GM12878 (cell line): ENCODE results near the gene GK2.

Experiments used
- ASH2L ChIP-seq: fragments of 300-600, 200-600 bp; sonication (generic); IDR thresholded peaks from 2 replicates; pipeline ENCODE4 v1.6.1; 2017; ENCODE audit warnings: low read depth, mild to moderate bottlenecking, borderline replicate concordance
- ELK1 ChIP-seq: IDR thresholded peaks from 2 replicates; pipeline ENCODE4 v1.6.1; 2012; ENCODE audit warnings: low read depth, low read length, improper control_type of control experiment
- EZH2 ChIP-seq: IDR thresholded peaks from 2 replicates; pipeline ENCODE4 v1.6.1; 2012; ENCODE audit warnings: low read depth, mild to moderate bottlenecking, control low read depth, inconsistent platforms, low read length, borderline replicate concordance; ENCODE audit not compliant: control insufficient read depth
- MTA3 ChIP-seq: IDR thresholded peaks from 2 replicates; pipeline ENCODE4 v1.6.1; 2012; ENCODE audit warnings: low read length, inconsistent platforms, borderline replicate concordance
- NFXL1 ChIP-seq: fragments of 450-650 bp; IDR thresholded peaks from 2 replicates; pipeline ENCODE4 v1.6.1; 2017; ENCODE audit warnings: antibody characterized with exemption, mild to moderate bottlenecking, borderline replicate concordance
- NFYB ChIP-seq: IDR thresholded peaks from 2 replicates; pipeline ENCODE4 v1.6.1; 2011; ENCODE audit warnings: low read depth, mild to moderate bottlenecking, low read length, improper control_type of control experiment, moderate library complexity; ENCODE audit not compliant: insufficient read depth
- STAT1 ChIP-seq: fragments of 450-650 bp; conservative IDR thresholded peaks from 2 replicates; pipeline ENCODE4 v1.6.1; 2014; ENCODE audit warnings: antibody characterized with exemption, mild to moderate bottlenecking
- TCF7 ChIP-seq: IDR thresholded peaks from 2 replicates; pipeline ENCODE4 v1.6.1; 2014; ENCODE audit warnings: antibody characterized with exemption, borderline replicate concordance
- YY1 ChIP-seq: IDR thresholded peaks from 2 replicates; pipeline ENCODE4 v1.6.1; 2011; ENCODE audit warnings: low read depth, mild to moderate bottlenecking, low read length
- TF ChIP-seq, protein P1 (sequence below), 3 experiments: IDR thresholded peaks in 2 of 3; conservative IDR thresholded peaks in 1 of 3; 2 replicates each; pipeline ENCODE4 v1.5.1; 2011; ENCODE audit warnings: low read depth in 3 of 3, low read length in 3 of 3, mild to moderate bottlenecking in 3 of 3, control low read depth in 2 of 3, moderate library complexity in 2 of 3, inconsistent platforms in 1 of 3, mixed read lengths in 1 of 3; ENCODE audit not compliant: control insufficient read depth in 2 of 3, insufficient read depth in 1 of 3; ENCODE audit errors: extremely low read depth in 1 of 3
- TF ChIP-seq, protein P2 (sequence below): fragments of 450-650 bp; formaldehyde crosslinking; IDR thresholded peaks from 2 replicates; pipeline ENCODE4 v1.4.0; 2020; ENCODE audit warnings: mild to moderate bottlenecking, moderate library complexity

GRCh38 chr4:79446145-79446544, 38.1 kb upstream of the GK2 start:
- TF ChIP-seq ELK1 (no peak), NFYB (no peak), ASH2L (no peak), NFXL1 (no peak), STAT1 (no peak), TCF7 (no peak), MTA3 (no peak), EZH2 (no peak), YY1 (no peak)
- TF ChIP-seq, protein P1, sequence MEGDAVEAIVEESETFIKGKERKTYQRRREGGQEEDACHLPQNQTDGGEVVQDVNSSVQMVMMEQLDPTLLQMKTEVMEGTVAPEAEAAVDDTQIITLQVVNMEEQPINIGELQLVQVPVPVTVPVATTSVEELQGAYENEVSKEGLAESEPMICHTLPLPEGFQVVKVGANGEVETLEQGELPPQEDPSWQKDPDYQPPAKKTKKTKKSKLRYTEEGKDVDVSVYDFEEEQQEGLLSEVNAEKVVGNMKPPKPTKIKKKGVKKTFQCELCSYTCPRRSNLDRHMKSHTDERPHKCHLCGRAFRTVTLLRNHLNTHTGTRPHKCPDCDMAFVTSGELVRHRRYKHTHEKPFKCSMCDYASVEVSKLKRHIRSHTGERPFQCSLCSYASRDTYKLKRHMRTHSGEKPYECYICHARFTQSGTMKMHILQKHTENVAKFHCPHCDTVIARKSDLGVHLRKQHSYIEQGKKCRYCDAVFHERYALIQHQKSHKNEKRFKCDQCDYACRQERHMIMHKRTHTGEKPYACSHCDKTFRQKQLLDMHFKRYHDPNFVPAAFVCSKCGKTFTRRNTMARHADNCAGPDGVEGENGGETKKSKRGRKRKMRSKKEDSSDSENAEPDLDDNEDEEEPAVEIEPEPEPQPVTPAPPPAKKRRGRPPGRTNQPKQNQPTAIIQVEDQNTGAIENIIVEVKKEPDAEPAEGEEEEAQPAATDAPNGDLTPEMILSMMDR (IDR thresholded peaks at IDR 0.05 in 2 of 3, conservative IDR thresholded peaks at IDR 0.05 in 1 of 3; ENCODE audit: control insufficient read depth in 2 of 3, extremely low read depth in 1 of 3, insufficient read depth in 1 of 3, low read depth in 3 of 3, low read length in 3 of 3), result no peak
- TF ChIP-seq, protein P2, sequence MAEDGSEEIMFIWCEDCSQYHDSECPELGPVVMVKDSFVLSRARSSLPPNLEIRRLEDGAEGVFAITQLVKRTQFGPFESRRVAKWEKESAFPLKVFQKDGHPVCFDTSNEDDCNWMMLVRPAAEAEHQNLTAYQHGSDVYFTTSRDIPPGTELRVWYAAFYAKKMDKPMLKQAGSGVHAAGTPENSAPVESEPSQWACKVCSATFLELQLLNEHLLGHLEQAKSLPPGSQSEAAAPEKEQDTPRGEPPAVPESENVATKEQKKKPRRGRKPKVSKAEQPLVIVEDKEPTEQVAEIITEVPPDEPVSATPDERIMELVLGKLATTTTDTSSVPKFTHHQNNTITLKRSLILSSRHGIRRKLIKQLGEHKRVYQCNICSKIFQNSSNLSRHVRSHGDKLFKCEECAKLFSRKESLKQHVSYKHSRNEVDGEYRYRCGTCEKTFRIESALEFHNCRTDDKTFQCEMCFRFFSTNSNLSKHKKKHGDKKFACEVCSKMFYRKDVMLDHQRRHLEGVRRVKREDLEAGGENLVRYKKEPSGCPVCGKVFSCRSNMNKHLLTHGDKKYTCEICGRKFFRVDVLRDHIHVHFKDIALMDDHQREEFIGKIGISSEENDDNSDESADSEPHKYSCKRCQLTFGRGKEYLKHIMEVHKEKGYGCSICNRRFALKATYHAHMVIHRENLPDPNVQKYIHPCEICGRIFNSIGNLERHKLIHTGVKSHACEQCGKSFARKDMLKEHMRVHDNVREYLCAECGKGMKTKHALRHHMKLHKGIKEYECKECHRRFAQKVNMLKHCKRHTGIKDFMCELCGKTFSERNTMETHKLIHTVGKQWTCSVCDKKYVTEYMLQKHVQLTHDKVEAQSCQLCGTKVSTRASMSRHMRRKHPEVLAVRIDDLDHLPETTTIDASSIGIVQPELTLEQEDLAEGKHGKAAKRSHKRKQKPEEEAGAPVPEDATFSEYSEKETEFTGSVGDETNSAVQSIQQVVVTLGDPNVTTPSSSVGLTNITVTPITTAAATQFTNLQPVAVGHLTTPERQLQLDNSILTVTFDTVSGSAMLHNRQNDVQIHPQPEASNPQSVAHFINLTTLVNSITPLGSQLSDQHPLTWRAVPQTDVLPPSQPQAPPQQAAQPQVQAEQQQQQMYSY (CRISPR knock-in tag), result no peak
